NCI-H69 (cell line): ENCODE measurements around the gene KIAA1586.
"Not testable (repeated sequence)": the region's sequence is repeated elsewhere in the genome, so short reads cannot be mapped to it uniquely, and the experiment has no call there.

Experiments used
- DNase-seq: peaks from one replicate; lab custom pipeline; 2025; lab: John Stamatoyannopoulos, UW

KIAA1586 gene

DNA sequence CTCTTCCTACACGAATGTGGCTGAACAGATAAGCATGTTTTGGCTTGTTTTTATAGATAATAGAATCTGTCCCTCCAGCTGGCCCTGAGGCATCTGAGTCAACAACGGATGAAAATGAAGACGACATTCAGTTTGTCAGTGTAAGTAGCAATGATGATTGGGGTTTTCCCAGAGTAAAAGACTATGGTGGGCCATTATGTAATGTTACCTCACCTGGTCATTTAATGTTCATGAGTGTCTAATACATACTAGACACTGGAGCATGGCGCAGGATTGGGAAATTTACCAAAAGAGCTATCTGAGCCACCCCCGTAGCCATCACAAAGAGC lies 728 bp downstream of the KIAA1586 start:
- DNase-seq, result not testable (repeated sequence)

DNA sequence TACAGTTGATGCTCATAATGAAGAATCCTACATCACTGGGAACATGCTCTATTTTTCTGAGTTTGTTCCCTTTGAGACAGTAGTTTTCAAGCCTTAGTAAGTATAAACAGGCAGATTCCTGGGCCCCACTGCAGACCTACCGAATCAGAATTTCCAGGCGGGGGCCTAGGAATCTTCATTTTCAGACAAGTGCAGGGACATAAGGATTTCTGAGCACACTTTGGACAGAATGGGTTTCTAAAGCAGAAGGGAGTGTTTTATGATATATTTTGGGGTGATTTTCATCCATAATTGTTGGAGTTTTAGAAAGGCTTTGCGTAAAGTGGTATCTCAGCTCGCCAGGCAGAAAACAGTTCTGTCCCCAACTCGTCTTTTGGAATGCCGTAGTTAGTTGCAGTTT lies 1.4 kb downstream of the KIAA1586 start:
- not testable (repeated sequence) for DNase-seq

DNA sequence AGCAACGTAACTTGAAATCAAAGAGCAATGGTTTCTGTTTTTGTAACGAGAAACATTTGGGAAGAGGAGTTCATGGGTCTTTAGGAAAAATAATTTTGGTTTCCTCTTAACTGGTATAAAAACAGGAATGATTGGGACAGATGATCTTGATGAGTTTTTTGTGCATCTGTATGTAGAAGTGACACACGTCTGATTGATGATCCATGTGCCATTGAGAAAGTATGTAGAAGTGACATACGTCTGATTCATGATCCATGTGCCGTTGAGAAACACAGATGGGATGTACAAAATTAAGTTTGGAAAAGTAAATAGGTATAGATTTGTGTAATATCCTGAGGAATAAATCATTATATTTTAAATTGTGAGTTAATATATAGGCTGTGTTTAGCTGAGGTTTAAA lies 2.1 kb downstream of the KIAA1586 start:
- DNase-seq, result no peak

DNA sequence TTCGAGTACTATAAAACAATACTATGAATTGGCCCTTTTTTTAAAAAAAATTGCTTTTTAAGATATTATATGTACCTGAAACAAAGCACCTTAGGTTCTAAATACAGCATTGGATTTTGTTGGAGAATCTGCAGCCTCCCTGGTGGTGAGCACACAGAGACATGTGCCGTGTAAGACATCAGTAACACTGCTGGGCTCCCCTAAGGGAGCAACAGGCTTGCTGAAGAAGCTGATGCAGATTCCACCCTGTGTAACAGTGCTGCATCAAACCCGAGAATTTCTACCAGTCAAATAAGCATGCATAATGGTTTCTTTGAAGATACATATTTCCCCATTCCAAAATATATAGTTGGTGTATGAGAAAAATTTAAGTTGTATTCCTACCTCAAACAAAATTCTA lies 17.4 kb downstream of the KIAA1586 start:
- no peak for DNase-seq

DNA sequence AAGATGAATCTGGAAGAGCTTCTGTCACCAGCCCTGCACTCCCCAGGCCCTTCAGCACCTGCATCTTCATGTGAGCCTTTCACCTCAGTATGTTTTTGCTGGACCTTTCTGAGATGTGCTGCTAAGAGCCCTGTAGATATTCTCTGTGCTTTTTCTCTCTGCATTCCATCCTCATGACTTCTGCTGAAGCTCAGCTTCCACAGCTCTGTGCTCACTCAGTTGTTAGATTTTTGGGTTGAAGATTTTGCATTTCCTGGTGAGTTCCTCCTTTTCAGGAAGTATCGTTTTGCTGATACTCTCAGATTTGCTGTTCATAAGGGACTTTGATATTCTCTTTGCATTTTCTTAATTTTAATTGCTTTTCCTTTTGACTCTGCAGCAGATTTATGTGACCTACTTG lies 18.3 kb downstream of the KIAA1586 start:
- no peak for DNase-seq

DNA sequence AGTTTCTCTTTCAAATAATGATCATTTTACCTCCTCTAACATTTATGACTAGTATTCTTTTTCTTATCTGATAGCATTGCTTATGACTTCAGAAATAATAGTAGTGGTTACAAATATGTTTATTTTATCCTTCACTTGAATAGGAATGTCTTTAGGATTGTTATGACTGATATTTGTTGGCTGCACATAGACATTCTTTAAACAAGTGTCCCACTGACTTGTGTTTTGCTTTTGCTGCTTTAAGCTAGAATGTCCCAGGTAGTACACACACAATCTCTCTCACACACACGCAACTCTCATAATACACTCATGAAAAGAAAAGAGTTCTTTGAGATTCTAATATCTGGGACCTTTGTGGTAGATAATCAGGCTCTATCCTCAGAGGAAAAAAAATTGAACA lies 21.6 kb downstream of the KIAA1586 start:
- DNase-seq, result no peak

DNA sequence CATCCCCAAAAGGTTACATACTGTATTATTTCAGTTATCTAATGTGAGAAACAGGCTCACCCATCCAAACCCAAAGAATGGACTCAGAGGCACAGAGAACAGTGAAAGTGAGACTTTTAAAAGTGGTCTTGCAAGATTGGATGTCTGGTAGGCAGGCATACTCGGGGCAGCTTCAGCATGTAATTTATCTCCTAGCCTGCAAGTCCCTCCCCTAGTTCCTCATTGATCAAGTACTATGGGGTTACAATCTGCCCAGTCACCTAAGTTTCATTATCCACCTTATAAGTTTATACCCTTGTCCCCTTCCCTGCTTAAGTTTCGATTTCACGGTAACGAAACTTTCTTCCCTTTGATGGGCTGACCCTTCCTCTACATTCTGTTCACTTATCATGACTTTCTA lies 22.7 kb downstream of the KIAA1586 start:
- no peak for DNase-seq

DNA sequence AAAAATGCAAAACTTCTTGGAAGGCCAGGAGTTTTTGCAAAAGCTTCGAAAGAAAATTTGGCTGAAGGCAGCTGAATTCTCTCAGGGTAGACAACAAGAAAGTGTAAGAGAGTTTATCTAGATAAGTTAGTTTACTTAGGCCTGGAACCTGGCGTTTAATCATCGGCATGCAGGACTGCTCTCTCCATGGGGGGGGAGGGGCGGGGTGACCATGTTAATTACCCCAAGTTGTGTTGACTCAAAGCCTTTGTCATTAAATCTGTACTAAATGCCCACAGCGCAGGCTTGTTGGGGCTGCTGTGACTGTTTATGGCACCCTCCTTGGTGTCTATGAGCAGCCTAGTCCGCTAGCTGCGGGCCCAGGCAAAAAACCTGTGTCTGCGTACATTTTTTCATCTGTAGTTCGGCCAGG lies 23.4 kb downstream of the KIAA1586 start:
- no peak for DNase-seq

DNA sequence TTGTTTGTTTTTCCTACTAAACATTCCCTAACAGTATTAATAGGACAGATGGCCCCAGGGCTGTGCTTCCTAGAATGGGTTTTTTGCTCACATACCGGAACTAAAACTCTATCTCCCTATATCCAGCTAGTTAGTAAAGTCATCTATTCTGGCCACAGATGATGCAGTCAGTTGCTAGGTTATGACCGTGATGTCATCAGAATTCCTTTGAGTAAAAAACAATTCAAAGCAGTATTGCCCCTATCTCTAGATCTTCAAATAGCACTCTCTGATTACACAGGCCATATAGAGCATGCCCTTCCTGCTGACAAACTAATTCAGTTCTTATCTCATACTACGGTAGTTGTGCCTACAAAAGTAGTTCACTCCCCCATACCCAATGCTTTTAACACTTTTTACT lies 25.6 kb downstream of the KIAA1586 start:
- DNase-seq, result no peak

DNA sequence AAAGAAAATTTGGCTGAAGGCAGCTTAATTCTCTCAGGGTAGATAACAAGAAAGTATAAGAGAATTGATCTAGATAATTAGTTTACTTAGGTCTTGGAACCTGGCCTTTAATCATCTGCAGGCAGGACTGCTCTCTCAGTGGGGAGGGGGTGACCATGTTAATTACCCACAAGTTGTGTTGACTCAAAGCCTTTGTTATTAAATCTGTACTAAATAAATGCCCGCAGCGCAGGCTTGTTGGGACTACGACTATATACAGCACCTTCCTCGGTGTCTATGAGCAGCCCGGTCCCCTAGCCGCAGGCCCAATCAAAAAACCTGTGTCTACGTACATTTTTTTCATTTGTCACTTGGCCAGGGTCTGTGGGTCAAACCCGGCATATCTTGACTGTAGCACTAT lies 27.9 kb downstream of the KIAA1586 start:
- DNase-seq, result no peak

DNA sequence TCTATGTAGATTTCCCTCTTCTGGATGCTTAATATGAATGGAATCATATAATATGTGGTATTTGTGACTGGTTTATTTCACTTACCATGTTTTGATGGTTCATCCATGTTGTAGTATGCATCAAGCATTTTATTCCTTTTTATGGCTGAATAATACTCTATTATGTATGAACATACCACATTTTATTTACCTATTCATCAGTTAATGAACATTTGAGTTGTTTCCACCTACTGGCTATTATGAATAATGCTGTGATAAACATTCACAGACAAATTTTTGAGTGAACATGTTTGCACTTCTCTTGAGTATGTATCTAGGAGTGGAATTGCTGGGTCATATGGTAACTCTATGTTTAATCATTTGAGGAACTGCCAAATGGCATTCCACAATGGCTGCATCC lies 28.6 kb downstream of the KIAA1586 start:
- no peak for DNase-seq

DNA sequence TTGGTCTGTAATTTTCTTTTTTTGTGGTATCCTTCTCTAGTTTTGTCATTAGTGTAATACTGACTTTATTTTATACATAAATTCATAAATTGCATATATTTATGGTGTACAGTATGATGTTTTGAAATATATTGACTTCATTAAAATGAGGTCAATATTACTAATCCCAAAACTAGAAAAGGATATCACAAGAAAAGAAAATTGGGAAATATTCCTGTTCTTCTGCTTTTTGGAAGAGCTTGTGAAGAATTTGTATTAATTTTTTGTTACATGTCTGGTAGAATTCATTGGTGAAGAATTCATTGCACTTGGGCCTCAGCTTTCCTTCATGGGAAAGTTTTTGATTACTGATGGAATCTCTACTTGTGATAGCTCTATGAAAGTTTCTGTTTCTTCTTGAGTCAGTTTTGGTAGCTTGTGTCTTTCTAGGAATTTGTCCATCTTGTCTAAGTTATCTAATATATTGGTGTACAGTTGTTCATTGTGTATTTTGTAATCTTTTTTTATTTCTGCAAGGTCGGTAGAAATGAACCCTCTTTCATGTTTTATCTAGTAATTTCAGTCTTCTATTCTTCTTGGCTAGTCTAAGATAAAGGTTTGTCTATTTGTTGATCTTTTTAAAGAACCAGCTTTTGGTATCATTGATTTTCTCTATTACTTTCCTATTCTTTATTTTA lies 32.2 kb downstream of the KIAA1586 start:
- no peak for DNase-seq

DNA sequence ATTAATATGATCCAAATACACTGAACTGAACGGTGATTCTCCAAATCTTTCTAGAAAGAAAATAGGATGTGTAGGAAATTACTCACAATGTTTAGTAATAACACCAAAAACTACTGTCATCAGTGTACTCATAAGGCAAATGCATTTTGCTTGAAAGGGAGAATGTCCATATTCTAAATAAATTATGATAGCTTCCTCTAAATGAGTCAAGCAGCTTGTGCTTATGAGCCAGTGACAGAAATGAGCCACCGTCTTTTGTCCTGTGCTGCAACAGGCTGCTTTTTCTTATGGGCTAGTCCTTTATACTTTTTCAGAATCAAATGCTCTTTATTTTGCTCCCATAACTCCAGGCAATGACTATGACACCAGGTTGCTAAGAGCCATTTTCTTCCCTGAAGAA lies 39.0 kb downstream of the KIAA1586 start:
- no peak for DNase-seq

DNA sequence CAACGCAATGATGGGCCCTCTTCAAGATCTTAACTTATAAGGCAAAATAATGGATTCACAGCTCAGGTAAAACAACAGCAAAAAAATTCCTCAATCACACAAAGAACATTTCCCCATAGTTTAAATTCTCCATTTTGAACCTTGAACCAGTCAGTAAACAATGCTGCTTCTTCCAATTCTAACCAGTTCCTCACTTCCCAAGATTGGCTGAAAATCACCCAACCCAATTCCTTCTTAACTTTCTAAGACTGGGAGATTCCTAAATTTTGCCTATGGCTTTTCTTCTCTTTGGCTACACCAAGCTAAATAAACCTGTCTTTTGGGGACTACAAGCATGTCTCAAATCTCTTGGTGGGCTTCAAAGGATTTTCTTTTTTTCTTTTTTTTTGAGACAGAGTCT lies 40.4 kb downstream of the KIAA1586 start:
- no peak for DNase-seq

DNA sequence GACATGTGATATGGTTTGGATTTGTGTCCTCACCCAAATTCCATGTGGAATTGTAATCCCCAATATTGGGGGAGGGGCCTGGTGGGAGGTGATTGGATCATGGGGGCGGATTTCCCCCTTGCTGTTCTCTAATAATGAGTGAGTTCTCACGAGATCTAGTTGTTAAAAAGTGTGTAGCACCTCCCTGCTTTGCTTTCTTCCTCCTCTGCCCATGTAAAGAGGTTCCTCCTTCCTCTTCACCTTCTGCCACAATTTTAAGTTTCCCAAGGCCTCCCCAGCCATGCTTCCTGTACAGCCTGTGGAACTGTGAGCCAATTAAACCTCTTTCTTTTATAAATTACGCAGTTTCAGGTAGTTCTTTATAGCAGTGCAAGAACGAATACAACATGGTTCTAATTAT lies 41.4 kb downstream of the KIAA1586 start:
- no peak for DNase-seq

DNA sequence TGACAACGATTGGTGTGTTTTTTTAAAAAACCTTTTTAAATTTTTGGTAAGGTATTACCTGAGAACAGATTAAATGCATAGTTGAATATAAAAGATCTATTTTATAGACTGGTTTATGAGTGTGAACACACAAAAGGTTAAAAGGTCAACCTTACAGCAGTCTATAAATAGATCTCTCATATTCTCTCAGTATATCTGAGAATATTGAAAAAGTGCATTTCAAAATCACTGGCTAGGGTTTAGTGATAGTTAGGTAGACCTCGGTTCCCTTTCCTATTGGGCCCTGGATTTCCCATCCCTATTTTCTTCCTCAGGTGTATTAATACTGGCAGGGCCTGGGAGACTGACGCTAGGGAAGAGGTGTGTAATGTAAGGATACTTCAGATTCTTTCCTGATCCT lies 42.8 kb downstream of the KIAA1586 start:
- DNase-seq, result peak; percentile 49

DNA sequence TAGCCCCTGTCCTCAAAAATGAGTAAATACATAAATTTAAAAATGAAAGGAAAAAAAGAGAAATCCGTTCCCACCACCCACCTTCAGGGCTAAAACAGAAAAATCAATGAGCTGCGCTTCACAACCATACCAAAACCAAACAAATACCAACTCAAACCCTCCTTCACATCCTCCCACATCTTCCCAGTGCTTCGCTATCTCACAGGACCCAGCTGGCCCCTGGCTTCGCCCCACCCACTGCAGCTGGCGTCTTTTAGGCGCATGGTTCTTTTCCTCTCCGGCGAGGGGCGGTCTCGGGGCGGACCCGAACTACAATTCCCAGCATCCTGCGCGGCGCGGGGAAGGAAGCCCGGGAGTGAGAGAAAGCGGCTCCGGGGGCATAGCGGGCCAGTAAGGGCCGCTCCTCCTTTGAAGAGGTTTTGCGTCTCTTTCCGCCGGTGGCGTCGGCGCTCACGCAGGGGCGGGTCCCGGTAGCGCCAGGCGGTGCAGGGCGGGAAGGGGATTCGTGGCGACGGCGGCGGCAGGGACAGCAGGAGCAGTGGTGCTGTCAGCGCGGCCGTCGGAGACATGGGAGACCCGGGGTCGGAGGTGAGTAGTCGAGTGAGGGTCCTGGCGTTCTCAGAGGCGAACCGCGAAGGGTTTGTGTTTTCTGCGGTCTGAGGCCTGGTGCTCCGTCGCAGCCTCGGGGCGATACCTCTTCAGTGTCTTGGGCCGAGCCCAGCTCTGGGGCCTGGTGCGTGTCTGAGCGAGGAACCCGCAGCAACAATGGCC lies 43.4 kb downstream of the KIAA1586 start, which contains the start of gene ZNF451:
Gene ZNF451 (plus strand): TSS at position 502 of the 771 bp plus-strand sequence. CDS start 66 bp downstream, at position 568.
- DNase-seq, result peak; percentile 99

DNA sequence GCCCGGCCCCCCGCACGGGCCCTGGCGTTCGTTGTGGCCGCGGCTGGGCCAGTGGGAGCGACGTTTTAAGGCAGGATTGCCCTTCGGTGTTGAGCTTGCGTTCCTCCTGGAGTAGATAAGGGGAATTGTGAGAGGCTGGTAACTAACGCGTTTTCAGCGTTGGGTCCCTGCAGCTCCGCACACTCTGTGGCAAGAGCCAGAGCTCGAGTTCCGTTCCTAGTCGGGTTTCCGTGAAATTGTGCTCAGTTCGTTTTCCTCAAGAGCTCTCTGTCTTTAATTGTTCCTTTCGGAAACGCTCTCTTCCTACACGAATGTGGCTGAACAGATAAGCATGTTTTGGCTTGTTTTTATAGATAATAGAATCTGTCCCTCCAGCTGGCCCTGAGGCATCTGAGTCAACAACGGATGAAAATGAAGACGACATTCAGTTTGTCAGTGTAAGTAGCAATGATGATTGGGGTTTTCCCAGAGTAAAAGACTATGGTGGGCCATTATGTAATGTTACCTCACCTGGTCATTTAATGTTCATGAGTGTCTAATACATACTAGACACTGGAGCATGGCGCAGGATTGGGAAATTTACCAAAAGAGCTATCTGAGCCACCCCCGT lies 44.1 kb downstream of the KIAA1586 start:
- DNase-seq, result not testable (repeated sequence)

DNA sequence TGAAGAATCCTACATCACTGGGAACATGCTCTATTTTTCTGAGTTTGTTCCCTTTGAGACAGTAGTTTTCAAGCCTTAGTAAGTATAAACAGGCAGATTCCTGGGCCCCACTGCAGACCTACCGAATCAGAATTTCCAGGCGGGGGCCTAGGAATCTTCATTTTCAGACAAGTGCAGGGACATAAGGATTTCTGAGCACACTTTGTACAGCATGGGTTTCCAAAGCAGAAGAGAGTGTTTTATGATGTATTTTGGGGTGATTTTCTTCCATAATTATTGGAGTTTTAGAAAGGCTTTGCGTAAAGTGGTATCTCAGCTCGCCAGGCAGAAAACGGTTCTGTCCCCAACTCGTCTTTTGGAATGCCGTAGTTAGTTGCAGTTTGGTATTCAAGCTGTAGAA lies 44.9 kb downstream of the KIAA1586 start:
- not testable (repeated sequence) for DNase-seq

DNA sequence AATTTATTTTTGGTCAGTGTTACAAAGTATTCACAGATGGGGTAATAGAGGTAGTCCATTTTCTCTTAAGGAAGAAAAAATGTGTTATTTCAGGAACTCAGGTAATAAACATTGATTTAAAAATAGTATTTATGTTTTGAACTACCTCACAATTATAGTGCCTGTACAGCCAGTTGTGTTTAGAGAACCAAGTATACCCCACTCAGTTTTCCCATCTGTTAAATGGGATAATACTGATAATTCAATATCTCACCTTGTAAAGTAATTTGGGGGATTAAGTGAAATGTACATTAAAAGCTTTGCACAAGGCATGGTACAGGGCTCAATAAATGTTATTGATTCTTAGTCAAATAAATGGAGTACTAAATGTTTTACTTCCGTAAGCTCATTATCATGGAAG lies 48.2 kb downstream of the KIAA1586 start:
- DNase-seq, result no peak

DNA sequence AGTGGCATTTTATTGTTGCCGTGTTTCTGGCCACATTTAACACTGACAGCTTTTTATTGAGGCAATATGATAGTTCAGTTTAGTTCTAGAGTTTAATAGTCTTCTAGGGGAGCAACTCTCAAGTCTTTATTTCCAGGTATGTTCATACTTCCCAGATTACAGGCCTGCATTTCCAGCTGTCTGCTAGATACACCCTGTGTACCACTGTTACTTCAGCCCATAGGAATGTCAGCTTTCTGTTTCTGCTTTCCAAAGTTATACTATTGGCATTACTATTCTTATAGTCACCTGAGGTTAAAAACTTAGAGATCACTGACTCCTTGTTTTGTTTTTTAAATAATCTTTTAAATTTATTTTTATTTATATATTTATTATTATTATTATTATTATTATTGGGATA lies 51.1 kb downstream of the KIAA1586 start:
- no peak for DNase-seq

DNA sequence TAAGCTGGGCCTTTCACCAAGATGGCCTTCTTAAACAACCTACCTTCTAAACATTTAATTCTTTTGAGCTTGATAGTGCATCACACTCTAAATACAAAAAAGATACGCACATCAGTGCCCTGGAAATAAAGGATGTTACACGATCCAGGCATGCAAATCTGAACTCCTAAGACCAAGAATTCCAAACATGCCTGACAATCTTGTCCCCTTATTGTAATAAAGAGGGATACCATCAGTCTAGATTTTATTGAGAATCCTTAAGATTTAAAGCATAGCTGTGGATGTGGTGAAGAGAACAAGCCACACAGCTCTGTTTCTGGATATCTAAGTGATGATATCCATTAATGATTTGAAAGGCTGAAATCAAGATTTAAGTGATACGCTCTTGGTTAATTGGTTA lies 56.5 kb downstream of the KIAA1586 start:
- DNase-seq, result no peak

DNA sequence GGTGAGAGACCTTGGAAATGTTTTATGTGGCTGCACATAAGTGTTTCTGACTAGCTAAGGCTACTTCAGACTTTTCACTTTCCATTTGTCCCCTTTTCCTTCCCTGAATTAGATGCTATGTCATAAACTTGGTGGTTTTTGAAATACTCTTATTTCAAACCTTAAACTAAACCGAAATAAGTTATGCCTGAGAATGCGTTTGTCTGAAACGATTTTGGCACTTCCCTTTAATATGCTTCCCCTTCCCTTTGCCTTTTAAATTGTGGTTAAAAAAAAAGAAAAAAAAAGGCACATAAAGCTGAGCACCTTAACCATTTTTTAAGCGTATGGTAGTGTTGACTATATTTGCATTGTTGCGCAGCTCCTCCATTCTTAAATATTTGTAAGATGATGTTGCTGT lies 57.8 kb downstream of the KIAA1586 start:
- no peak for DNase-seq
